ES-I3 (cell line): ENCODE measurements around the gene ERFE.

Experiments used
- H3K36me3 ChIP-seq: 2 replicates; pipeline ENCODE4 v1.6.1; 2013; ENCODE audit warnings: mild to moderate bottlenecking, low read length, control low read depth, moderate library complexity; ENCODE audit not compliant: insufficient read depth
- H3K4me1 ChIP-seq: 2 replicates; pipeline ENCODE4 v1.6.1; 2013; ENCODE audit warnings: mild to moderate bottlenecking, control low read depth, low read length; ENCODE audit not compliant: insufficient read depth
- H3K9ac ChIP-seq: 2 replicates; pipeline ENCODE4 v1.6.1; 2013; ENCODE audit warnings: low read depth, mild to moderate bottlenecking, low read length, moderate library complexity
- H3K9me3 ChIP-seq: 2 replicates; pipeline ENCODE4 v1.6.1; 2013; ENCODE audit warnings: mild to moderate bottlenecking, low read length, moderate library complexity; ENCODE audit not compliant: control insufficient read depth, insufficient read depth

The ERFE gene

DNA sequence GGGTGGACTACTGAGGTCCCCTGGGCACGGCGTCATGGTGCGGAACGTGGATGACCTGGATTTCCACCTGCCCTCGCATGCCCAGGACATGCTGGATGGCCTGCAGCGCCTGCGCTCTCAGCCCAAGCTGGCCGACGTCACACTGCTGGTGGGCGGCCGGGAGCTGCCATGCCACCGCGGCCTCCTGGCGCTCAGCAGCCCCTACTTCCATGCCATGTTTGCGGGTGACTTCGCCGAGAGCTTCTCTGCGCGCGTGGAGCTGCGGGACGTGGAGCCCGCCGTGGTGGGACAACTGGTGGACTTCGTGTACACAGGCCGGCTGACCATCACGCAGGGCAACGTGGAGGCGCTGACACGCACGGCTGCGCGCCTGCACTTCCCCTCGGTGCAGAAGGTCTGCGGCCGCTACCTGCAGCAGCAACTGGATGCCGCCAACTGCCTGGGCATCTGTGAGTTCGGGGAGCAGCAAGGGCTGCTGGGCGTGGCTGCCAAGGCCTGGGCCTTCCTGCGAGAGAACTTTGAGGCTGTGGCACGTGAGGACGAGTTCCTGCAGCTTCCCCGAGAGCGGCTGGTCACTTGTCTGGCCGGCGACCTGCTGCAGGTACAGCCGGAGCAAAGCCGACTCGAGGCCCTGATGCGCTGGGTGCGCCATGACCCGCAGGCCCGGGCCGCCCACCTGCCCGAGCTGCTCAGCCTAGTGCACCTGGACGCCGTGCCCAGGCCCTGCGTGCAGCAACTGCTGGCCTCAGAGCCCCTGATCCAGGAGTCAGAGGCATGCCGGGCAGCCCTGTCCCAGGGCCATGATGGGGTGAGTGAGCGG, 17.8 kb upstream of the ERFE start:
- no peaks in the 10 kb centered on the region for H3K9me3 ChIP-seq
- no peaks in the 10 kb centered on the region for H3K36me3 ChIP-seq
- no peaks in the 10 kb centered on the region; the same call in 1 of the 2 replicates for H3K4me1 ChIP-seq
- H3K9ac ChIP-seq = no peak overlapping the region

GRCh38 chr2:238141541-238142318, 17.0 kb upstream of the ERFE start:
- H3K4me1 ChIP-seq = no peaks in the 10 kb centered on the region; the same call in 1 of the 2 replicates
- H3K9ac ChIP-seq = no peak overlapping the region
- no peaks in the 10 kb centered on the region for H3K9me3 ChIP-seq
- no peaks in the 10 kb centered on the region for H3K36me3 ChIP-seq

- Histone ChIP-seq H3K36me3 (no peaks in the 10 kb centered on the region), H3K9me3 (no peaks in the 10 kb centered on the region), H3K9ac (no peak overlapping the region), H3K4me1 (no peaks in the 10 kb centered on the region; the same call in 1 of the 2 replicates)
Measured at GRCh38 chr2:238142382-238143205, 16.2 kb upstream of the ERFE start.

- Histone ChIP-seq H3K9me3 (no peaks in the 10 kb centered on the region), H3K4me1 (no peaks in the 10 kb centered on the region; the same call in 1 of the 2 replicates), H3K9ac (no peak overlapping the region), H3K36me3 (no peaks in the 10 kb centered on the region)
Measured at GRCh38 chr2:238143239-238143951, 15.4 kb upstream of the ERFE start.

DNA sequence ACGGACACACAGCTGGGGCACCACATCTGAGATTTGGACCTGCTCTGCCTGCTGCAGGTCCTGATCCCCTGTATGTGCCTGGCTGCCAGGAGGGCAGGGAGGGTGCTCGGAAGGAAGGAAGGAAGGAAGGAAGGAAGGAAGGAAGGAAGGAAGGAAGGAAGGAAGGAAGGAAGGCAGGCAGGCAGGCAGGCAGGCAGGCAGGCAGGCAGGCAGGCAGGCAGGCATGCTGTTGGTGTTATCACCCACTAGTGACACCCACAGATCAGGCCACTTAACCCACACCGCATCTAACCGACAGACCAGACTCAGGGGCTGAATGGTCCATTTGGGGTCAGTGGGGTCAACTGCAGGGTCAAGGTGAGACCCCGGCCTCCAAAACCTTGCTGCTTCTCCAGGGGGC, 14.5 kb upstream of the ERFE start:
- Histone ChIP-seq H3K4me1 (no peaks in the 10 kb centered on the region), H3K9ac (no peak overlapping the region), H3K36me3 (no peaks in the 10 kb centered on the region), H3K9me3 (no peaks in the 10 kb centered on the region)

DNA sequence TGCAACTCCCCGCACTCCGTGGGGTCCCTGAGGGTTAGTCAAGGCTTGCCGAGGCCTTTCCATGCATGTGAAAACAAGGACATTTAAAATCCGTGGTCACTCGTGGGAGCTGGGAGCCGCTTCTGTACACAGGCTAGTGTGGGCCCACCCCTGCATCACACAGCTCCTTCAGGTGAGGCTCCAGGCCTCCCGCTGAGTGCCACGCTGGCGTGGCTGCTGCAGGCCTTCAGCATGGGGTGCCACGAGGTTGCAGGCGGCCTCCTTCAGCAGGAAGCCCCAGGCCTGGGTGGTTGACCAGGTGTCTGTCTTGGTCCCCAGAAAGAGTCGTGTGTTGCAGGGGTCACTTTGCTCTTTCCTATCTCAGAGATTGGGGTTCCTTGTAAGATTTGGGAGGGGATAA, 13.7 kb upstream of the ERFE start:
- Histone ChIP-seq H3K9ac (no peak overlapping the region), H3K4me1 (no peaks in the 10 kb centered on the region)

DNA sequence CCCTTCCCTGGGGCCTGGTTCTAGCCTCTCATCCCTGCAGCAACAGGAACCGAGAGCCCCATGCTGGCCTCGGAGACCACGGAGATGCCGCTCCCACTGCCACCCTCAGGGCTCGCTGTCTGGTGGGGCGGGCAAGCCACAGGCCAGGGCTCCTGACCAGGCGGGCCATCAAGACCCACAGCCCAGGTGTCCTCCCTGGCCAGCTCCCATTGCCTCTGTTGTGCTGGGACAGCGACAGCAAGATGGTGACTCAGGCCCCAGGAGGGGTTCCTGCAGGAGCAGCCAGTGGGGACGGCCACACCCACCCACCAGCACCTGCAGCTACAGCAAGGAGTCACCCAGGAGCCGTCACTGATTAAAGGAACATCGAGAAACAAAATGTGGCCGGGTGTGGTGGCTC, 12.9 kb upstream of the ERFE start:
- Histone ChIP-seq H3K4me1 (no peaks in the 10 kb centered on the region), H3K36me3 (no peaks in the 10 kb centered on the region), H3K9me3 (no peaks in the 10 kb centered on the region), H3K9ac (no peak overlapping the region)

More for the DNA sequence above, 13.7 kb upstream of the ERFE start:
- Histone ChIP-seq H3K36me3 (no peaks in the 10 kb centered on the region), H3K9me3 (no peaks in the 10 kb centered on the region)

- H3K9me3 ChIP-seq = no peaks in the 10 kb centered on the region
- H3K9ac ChIP-seq = no peak overlapping the region
- H3K4me1 ChIP-seq = no peaks in the 10 kb centered on the region
- H3K36me3 ChIP-seq = no peaks in the 10 kb centered on the region
Measured at GRCh38 chr2:238146884-238147544, 11.8 kb upstream of the ERFE start.

DNA sequence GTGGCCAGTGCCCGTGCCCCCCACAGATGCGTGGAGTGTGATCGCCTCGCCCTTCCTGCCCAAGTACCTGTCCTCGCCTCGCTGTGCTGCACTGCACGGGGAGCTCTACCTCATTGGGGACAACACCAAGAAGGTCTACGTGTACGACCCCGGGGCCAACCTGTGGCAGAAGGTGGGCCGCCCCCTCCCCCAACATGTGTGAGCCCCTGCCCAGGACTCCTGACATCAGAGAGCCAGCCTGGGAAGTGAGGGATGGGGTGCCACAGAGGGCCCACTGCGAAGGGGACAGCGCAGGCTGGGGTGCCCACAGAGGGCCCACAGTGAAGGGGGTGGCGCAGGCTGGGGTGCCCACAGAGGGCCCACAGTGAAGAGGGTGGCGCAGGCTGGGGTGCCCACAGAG, 9.8 kb upstream of the ERFE start:
- peaks cover 3% of the 10 kb centered on the region; the same call in 1 of the 2 replicates for H3K9me3 ChIP-seq
- H3K36me3 ChIP-seq = no peaks in the 10 kb centered on the region
- no peaks in the 10 kb centered on the region for H3K4me1 ChIP-seq
- H3K9ac ChIP-seq = no peak overlapping the region

GRCh38 chr2:238149841-238150572, 8.8 kb upstream of the ERFE start:
- Histone ChIP-seq H3K4me1 (no peaks in the 10 kb centered on the region), H3K9me3 (peaks cover 5% of the 10 kb centered on the region; the same call in 1 of the 2 replicates), H3K9ac (no peak overlapping the region), H3K36me3 (no peaks in the 10 kb centered on the region)

GRCh38 chr2:238150686-238151085, 8.1 kb upstream of the ERFE start:
- Histone ChIP-seq H3K4me1 (no peaks in the 10 kb centered on the region), H3K9ac (no peak overlapping the region), H3K36me3 (no peaks in the 10 kb centered on the region), H3K9me3 (peaks cover 5% of the 10 kb centered on the region; the same call in 1 of the 2 replicates)

DNA sequence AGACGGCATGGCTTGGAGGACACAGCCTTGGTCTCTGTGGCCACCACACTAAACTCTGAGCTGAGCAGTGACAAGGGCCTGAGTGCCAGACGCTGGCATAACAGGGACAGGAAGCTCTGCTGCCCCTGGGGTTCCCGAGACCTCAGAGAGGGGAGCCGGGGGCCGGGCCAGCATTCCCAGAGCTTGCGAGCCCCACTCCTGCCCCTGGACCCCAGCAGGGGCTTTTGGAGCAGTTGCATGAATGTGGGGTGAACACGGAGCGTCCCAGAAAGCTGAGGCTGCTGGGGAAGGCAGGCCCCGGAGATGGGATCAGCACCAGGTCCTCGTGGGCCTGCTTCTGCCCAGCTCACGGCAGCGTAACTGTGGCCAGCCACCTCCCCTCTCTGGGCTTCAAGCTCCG, 7.6 kb upstream of the ERFE start:
- H3K4me1 ChIP-seq = no peaks in the 10 kb centered on the region
- no peak overlapping the region for H3K9ac ChIP-seq
- peaks cover 5% of the 10 kb centered on the region; the same call in 1 of the 2 replicates for H3K9me3 ChIP-seq
- H3K36me3 ChIP-seq = no peaks in the 10 kb centered on the region
